HG03342 (cell line): ENCODE results near the gene IL1RAPL1.

Experiments used
- ATAC-seq: cut with Tn5 transposase; IDR thresholded peaks from one replicate; pipeline ENCODE4 v1.9.1; 2021; ENCODE audit warnings: mild to moderate bottlenecking, moderate library complexity; ENCODE audit not compliant: unreplicated experiment

The IL1RAPL1 gene

GRCh38 chrX:28625223-28625622 is 38.0 kb downstream of the IL1RAPL1 start:
- ATAC-seq: no peak

GRCh38 chrX:28626515-28626914 is 39.3 kb downstream of the IL1RAPL1 start:
- ATAC-seq: no peak

- ATAC-seq: no peak
These were observed 40.9 kb downstream of the IL1RAPL1 start for GRCh38 chrX:28628120-28628519.

- no peak for ATAC-seq
These were observed 51.5 kb downstream of the IL1RAPL1 start for GRCh38 chrX:28638775-28639174.

- no peak for ATAC-seq
These were observed 52.2 kb downstream of the IL1RAPL1 start for GRCh38 chrX:28639451-28639850.

GRCh38 chrX:28649541-28649940 is 62.3 kb downstream of the IL1RAPL1 start:
- no peak for ATAC-seq

- no peak for ATAC-seq
These were observed 63.9 kb downstream of the IL1RAPL1 start for GRCh38 chrX:28651186-28651585.

GRCh38 chrX:28659269-28659668 is 72.0 kb downstream of the IL1RAPL1 start:
- no peak for ATAC-seq

GRCh38 chrX:28665778-28666177 is 78.5 kb downstream of the IL1RAPL1 start:
- no peak for ATAC-seq

GRCh38 chrX:28668303-28668702 is 81.1 kb downstream of the IL1RAPL1 start:
- no peak for ATAC-seq

- no peak for ATAC-seq
These were observed 81.7 kb downstream of the IL1RAPL1 start for GRCh38 chrX:28668957-28669356.

GRCh38 chrX:28670074-28670473 is 82.8 kb downstream of the IL1RAPL1 start:
- ATAC-seq: no peak

GRCh38 chrX:28675173-28675572 is 87.9 kb downstream of the IL1RAPL1 start:
- no peak for ATAC-seq

GRCh38 chrX:28693101-28693500 is 105.9 kb downstream of the IL1RAPL1 start:
- ATAC-seq: no peak

- no peak for ATAC-seq
These were observed 110.5 kb downstream of the IL1RAPL1 start for GRCh38 chrX:28697732-28698131.

GRCh38 chrX:28701222-28701621 is 114.0 kb downstream of the IL1RAPL1 start:
- no peak for ATAC-seq

- ATAC-seq: no peak
These were observed 119.7 kb downstream of the IL1RAPL1 start for GRCh38 chrX:28706964-28707363.

- ATAC-seq: no peak
These were observed 122.2 kb downstream of the IL1RAPL1 start for GRCh38 chrX:28709421-28709820.

GRCh38 chrX:28717864-28718263 is 130.6 kb downstream of the IL1RAPL1 start:
- ATAC-seq: no peak

GRCh38 chrX:28718450-28718849 is 131.2 kb downstream of the IL1RAPL1 start:
- no peak for ATAC-seq

- no peak for ATAC-seq
These were observed 132.4 kb downstream of the IL1RAPL1 start for GRCh38 chrX:28719620-28720019.

GRCh38 chrX:28752330-28752729 is 165.1 kb downstream of the IL1RAPL1 start:
- no peak for ATAC-seq

GRCh38 chrX:28756175-28756574 is 168.9 kb downstream of the IL1RAPL1 start:
- no peak for ATAC-seq

GRCh38 chrX:28756647-28757046 is 169.4 kb downstream of the IL1RAPL1 start:
- ATAC-seq: no peak
